ENCODE results near the gene STPG3.

DNA sequence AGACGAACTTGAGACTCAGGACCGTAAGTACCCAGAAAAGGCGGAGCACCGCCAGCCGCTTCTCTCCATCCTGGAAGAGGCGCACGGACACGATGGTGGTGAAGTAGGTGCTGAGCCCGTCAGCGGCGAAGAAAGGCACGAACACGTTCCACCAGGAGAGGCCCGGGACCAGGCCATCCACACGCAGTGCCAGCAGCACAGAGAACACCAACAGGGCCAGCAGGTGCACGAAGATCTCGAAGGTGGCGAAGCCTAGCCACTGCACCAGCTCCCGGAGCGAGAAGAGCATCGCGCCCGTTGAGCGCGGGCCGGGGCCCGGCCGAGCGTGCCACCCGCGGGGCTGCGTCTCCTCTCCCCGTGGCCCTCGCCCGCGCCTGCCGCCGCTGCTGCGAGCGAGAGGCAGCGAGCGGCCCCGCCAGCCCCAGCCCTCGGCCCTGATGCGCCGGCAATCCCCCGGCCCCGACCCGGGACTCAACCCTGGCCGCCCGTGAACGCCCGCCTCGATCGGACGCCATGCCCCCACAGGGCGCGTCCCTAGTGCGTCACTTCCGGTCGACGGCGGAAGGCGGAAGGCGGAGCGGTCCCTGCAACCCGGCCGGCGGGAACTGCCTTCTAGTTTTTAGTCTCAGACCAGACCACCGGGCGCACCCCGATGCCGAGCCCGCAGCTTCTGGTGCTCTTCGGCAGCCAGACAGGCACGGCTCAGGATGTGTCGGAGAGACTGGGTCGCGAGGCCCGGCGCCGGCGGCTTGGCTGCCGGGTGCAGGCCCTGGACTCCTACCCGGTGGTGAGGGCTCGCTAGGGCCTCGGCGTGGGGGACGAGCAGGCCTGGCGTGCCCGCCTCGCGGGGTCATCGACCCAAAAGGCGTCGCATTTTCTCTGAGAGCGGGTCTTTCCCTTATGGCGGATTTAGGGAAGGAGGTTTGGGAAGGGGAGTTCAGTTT lies 45.7 kb upstream of the STPG3 start, which contains the start of the genes NDOR1 and TMEM203:
- TF ChIP-seq JUN (IDR thresholded peaks at IDR 0.05; ENCODE audit: low read depth, low read length): no peak
- TF ChIP-seq, protein P1, sequence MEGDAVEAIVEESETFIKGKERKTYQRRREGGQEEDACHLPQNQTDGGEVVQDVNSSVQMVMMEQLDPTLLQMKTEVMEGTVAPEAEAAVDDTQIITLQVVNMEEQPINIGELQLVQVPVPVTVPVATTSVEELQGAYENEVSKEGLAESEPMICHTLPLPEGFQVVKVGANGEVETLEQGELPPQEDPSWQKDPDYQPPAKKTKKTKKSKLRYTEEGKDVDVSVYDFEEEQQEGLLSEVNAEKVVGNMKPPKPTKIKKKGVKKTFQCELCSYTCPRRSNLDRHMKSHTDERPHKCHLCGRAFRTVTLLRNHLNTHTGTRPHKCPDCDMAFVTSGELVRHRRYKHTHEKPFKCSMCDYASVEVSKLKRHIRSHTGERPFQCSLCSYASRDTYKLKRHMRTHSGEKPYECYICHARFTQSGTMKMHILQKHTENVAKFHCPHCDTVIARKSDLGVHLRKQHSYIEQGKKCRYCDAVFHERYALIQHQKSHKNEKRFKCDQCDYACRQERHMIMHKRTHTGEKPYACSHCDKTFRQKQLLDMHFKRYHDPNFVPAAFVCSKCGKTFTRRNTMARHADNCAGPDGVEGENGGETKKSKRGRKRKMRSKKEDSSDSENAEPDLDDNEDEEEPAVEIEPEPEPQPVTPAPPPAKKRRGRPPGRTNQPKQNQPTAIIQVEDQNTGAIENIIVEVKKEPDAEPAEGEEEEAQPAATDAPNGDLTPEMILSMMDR (IDR thresholded peaks at IDR 0.05; ENCODE audit: control extremely low read depth in 1 of 3, insufficient read depth in 1 of 3, low read depth in 1 of 3, low read length in 3 of 3): no peak
- TF ChIP-seq, protein P2, sequence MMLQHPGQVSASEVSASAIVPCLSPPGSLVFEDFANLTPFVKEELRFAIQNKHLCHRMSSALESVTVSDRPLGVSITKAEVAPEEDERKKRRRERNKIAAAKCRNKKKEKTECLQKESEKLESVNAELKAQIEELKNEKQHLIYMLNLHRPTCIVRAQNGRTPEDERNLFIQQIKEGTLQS (IDR thresholded peaks at IDR 0.05; ENCODE audit: insufficient read depth, low read depth, low read length): peak; percentile 86

Data from H1 (cell line).